Measurements from ENCODE around the gene INSL3.

DNA sequence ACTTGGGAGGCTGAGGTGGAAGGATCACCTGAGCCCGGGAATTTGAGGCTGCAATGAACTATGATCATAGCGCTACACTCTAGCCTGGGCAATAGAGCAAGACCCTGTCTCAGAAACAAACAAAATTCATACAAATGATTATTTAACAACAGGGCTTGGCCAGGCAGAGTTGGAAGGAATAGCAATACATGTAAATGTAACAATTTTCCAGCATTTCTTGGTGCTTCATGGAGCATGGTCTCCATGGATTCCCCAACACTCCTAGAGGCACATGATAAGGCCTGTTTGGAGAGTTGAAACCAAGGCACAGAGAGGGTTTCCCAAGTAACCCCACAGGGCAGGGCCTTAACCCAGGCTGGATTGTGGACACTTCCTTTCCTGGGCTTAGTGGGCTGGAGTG is 10.2 kb downstream of the INSL3 start:
- no peak for TF ChIP-seq POLR2A (IDR thresholded peaks at IDR 0.05; ENCODE audit: low read depth, low read length)
- TF ChIP-seq EZH2 (IDR thresholded peaks at IDR 0.05; ENCODE audit: borderline replicate concordance, low read depth, low read length, severe bottlenecking), result no peak
- TF ChIP-seq, protein P1, sequence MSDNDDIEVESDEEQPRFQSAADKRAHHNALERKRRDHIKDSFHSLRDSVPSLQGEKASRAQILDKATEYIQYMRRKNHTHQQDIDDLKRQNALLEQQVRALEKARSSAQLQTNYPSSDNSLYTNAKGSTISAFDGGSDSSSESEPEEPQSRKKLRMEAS (IDR thresholded peaks at IDR 0.05; ENCODE audit: insufficient read depth, insufficient read length), result no peak
- no peak for TF ChIP-seq MYC (IDR thresholded peaks at IDR 0.05; ENCODE audit: low read depth, low read length)
- TF ChIP-seq, protein P2, sequence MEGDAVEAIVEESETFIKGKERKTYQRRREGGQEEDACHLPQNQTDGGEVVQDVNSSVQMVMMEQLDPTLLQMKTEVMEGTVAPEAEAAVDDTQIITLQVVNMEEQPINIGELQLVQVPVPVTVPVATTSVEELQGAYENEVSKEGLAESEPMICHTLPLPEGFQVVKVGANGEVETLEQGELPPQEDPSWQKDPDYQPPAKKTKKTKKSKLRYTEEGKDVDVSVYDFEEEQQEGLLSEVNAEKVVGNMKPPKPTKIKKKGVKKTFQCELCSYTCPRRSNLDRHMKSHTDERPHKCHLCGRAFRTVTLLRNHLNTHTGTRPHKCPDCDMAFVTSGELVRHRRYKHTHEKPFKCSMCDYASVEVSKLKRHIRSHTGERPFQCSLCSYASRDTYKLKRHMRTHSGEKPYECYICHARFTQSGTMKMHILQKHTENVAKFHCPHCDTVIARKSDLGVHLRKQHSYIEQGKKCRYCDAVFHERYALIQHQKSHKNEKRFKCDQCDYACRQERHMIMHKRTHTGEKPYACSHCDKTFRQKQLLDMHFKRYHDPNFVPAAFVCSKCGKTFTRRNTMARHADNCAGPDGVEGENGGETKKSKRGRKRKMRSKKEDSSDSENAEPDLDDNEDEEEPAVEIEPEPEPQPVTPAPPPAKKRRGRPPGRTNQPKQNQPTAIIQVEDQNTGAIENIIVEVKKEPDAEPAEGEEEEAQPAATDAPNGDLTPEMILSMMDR (IDR thresholded peaks at IDR 0.05; ENCODE audit: extremely low read depth in 1 of 2, insufficient read depth in 1 of 2, low read depth in 1 of 2, low read length in 2 of 2), result no peak
- no peak for TF ChIP-seq POLR2AphosphoS5 (IDR thresholded peaks at IDR 0.05; ENCODE audit: insufficient read depth, low read depth, low read length)
- TF ChIP-seq JUN (IDR thresholded peaks at IDR 0.05; ENCODE audit: borderline replicate concordance, insufficient read depth, insufficient read length, low read depth), result no peak
- no peak for TF ChIP-seq FOS (IDR thresholded peaks at IDR 0.05; ENCODE audit: borderline replicate concordance, insufficient read depth, low read length)
- TF ChIP-seq GATA2 (IDR thresholded peaks at IDR 0.05; ENCODE audit: insufficient read depth, insufficient read length, low read depth, low read length), result no peak
